ENCODE measurements around the gene YWHAG.
"Not testable (repeated sequence)": the region's sequence is repeated elsewhere in the genome, so short reads cannot be mapped to it uniquely, and the experiment has no call there.

Gene YWHAG

DNA sequence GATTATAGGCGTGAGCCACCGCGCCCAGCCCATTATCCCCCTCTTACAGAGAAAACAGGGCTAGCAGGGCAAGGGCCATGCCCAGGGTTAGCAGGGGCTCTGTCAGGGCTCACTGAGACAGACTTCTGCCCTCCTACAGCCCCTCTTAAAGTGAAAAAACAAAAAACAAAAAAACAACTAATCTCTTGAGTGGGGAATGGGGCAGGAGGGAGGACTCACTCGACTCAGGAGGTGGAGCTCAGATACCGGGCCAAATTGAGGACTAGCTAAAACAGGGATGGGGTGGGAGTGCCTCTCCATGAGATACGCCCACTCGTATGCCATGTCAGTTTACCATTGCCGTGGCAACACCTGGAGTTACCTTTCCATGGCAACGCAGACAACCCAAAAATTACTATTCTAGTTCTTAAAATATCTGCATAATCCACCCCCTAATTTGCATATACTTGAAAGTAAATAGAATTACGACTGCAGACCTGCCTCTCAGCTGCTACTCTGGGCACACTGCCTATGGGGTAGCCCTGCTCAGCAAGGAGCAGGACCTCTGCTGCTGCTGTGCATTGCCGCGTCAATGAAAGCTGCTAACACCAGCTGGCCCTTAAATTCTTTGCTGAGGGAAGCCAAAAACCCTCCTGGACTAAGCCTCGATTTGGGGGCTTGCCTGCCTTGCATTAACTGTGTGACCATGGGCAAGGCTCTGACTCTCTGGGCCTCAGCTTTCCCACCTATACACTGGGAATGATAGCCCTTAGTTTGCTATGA is 37.4 kb upstream of the YWHAG start:
- no peaks in the 10 kb centered on the region for H3K27me3 ChIP-seq (ENCODE audit: control insufficient read depth, insufficient read depth, low read length, poor library complexity, severe bottlenecking)
- WGBS, 2 experiments = 56 to 57% methylated on average over 13 of the region's 13 CpGs
- no peak overlapping the region for H3K27ac ChIP-seq (ENCODE audit: insufficient read depth, low read depth, low read length, poor library complexity, severe bottlenecking)
- H3K36me3 ChIP-seq (ENCODE audit: control insufficient read depth, insufficient read depth, low read length) = no peaks in the 10 kb centered on the region
- no peak overlapping the region for H3K4me3 ChIP-seq (ENCODE audit: insufficient read depth, low read depth, low read length)
- H3K4me1 ChIP-seq (ENCODE audit: control insufficient read depth, insufficient read depth, low read length) = peaks cover 12% of the 10 kb centered on the region
- H3K9me3 ChIP-seq (ENCODE audit: control insufficient read depth, low read length) = no peaks in the 10 kb centered on the region

DNA sequence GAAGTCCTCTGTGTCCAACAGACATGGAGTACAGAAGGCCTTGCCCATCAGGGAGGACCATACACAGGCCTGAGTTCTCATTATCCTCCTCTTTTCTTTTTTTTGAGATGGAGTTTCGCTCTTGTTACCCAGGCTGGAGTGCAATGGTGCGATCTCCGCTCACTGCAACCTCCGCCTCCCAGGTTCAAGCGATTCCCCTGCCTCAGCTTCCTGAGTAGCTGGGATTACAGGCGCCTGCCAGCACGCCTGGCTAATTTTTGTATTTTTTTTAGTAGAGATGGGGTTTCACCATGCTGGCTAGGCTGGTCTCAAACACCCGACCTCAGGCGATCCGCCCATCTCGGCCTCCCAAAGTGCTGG is 36.8 kb upstream of the YWHAG start:
- H3K4me3 ChIP-seq (ENCODE audit: insufficient read depth, low read depth, low read length); H3K36me3 ChIP-seq (ENCODE audit: control insufficient read depth, insufficient read depth, low read length); H3K9me3 ChIP-seq (ENCODE audit: control insufficient read depth, low read length); H3K27me3 ChIP-seq (ENCODE audit: control insufficient read depth, insufficient read depth, low read length, poor library complexity, severe bottlenecking); H3K27ac ChIP-seq (ENCODE audit: insufficient read depth, low read depth, low read length, poor library complexity, severe bottlenecking): not testable (repeated sequence)
- 87 to 92% methylated on average over 11 of the region's 11 CpGs for WGBS, 2 experiments
- peaks cover 12% of the 10 kb centered on the region for H3K4me1 ChIP-seq (ENCODE audit: control insufficient read depth, insufficient read depth, low read length)

DNA sequence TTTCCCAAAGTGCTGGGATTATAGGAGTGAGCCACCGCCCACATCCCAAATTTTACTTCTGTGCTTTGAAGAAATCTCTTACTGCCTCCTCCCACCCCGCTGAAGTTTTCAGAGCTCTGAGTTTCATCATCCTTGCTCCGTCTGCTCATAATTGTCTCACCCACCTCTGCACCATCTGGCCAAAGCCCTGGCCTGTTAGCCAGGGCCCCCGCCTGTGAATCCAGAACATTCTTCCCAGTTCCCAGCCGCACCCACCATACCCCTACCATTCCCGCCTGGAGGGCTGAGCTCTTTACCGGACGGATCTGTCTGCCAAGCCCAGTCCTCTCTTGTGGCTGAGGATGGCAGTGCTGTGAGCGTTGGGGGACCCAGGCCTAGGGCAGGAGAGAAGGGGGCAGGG is 36.2 kb upstream of the YWHAG start:
- no peaks in the 10 kb centered on the region for H3K27me3 ChIP-seq (ENCODE audit: control insufficient read depth, insufficient read depth, low read length, poor library complexity, severe bottlenecking)
- no peaks in the 10 kb centered on the region for H3K9me3 ChIP-seq (ENCODE audit: control insufficient read depth, low read length)
- no peak overlapping the region for H3K4me3 ChIP-seq (ENCODE audit: insufficient read depth, low read depth, low read length)
- H3K36me3 ChIP-seq (ENCODE audit: control insufficient read depth, insufficient read depth, low read length) = no peaks in the 10 kb centered on the region
- H3K4me1 ChIP-seq (ENCODE audit: control insufficient read depth, insufficient read depth, low read length) = peaks cover 12% of the 10 kb centered on the region
- WGBS, 2 experiments = 91 to 94% methylated on average over 9 of the region's 9 CpGs
- no peak overlapping the region for H3K27ac ChIP-seq (ENCODE audit: insufficient read depth, low read depth, low read length, poor library complexity, severe bottlenecking)

DNA sequence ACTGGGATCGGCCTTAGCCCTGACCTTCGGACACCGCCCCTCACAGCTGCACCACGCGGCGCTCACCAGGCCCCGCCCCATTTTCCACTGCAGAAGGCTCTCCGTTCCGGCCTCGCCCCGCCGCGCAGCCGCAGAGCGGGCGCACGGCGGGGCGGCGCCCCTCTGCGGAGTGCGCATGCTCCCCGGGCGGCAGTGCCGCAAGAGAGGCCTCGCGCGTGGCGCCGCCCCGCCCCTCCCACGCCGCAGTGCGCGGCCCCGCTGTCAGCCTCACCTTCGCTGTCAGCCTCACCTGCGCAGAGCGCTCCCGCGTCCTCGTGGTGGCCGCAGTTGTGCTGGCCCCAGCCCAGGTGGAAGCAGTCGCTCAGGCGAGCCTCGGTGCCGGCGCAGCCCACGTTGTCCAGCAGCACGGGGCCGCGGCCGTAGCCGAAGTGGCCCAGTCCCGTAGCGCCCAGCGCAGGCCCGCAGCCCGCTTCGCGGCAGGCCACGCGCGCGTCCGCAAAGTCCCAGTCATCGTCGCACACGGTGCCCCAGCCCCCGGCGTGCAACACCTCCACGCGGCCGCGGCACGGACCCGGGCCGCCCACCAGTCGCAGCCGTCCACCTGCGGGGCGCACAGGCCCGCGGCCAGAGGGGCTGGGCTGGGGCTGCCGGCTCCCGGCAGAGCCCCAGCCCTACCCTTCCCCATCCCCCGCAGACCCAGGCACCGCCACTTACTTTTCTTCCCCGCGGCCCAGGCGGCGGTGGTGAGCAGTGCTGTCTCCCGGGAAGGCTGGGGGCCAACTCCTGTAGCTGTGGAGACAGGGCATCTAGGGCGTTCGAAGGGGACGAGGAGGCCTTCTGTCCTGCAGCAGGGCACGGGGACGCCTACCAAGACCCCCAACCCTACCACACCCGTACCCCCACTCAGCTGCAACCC is 34.6 kb upstream of the YWHAG start:
- WGBS, 2 experiments = 4% methylated on average over 99 of the region's 99 CpGs
- Histone ChIP-seq H3K27me3 (ENCODE audit: control insufficient read depth, insufficient read depth, low read length, poor library complexity, severe bottlenecking) (no peaks in the 10 kb centered on the region), H3K36me3 (ENCODE audit: control insufficient read depth, insufficient read depth, low read length) (no peaks in the 10 kb centered on the region), H3K9me3 (ENCODE audit: control insufficient read depth, low read length) (no peaks in the 10 kb centered on the region), H3K27ac (ENCODE audit: insufficient read depth, low read depth, low read length, poor library complexity, severe bottlenecking) (no peak overlapping the region), H3K4me3 (ENCODE audit: insufficient read depth, low read depth, low read length) (peak overlapping the region; percentile 75), H3K4me1 (ENCODE audit: control insufficient read depth, insufficient read depth, low read length) (peaks cover 24% of the 10 kb centered on the region)

DNA sequence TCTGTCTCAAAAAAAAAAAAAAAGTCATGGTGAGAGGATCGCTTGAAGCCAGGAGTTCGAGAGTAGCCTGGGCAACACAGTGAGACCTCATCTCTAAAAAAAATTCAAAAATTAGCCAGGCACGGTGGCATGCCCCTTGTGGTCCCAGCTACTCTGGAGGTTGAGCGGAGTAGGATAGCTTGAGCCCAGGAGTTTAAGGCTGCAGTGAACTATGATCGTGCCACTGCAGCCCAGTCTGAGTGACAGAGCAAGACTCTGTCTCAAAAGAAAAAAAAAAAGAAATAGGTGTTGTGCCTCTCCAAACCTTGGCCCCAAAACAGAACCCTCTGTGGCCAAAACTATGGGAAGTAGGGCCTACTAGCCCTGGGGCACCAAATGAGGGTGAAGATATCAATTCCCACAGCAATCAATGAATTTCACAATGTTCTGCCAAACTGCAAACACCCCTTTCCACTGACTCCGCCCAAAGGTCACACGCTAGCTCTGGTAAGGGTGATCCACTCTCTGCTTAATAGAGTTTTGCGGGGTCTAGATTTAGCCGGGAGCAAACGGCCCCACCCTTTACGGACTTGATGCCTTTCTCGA is 33.8 kb upstream of the YWHAG start:
- Histone ChIP-seq H3K4me3 (ENCODE audit: insufficient read depth, low read depth, low read length) (peak overlapping the region; percentile 75), H3K36me3 (ENCODE audit: control insufficient read depth, insufficient read depth, low read length) (no peaks in the 10 kb centered on the region), H3K4me1 (ENCODE audit: control insufficient read depth, insufficient read depth, low read length) (peaks cover 24% of the 10 kb centered on the region), H3K9me3 (ENCODE audit: control insufficient read depth, low read length) (no peaks in the 10 kb centered on the region), H3K27me3 (ENCODE audit: control insufficient read depth, insufficient read depth, low read length, poor library complexity, severe bottlenecking) (no peaks in the 10 kb centered on the region), H3K27ac (ENCODE audit: insufficient read depth, low read depth, low read length, poor library complexity, severe bottlenecking) (no peak overlapping the region)
- 43% methylated on average over 12 of the region's 12 CpGs for WGBS, 2 experiments

DNA sequence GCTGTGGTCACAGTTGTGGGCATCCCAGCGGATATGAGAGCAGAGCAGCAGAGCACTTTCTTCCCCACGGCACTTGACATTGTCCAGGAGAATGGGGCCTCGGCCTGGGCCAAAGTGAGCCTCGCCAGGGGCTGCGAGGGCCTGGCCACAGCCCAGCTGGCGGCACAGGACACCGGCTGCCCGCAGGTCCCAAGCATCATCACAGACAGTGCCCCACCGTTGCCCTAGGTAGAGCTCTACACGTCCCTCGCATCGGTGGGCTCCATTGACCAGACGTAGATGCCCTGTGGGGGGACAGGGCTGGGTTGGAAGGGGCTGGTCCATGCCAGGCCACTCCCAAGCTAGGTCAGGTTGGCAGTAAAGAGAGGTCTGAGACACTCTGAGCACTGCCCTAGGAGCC is 31.3 kb upstream of the YWHAG start:
- Histone ChIP-seq H3K4me3 (ENCODE audit: insufficient read depth, low read depth, low read length) (no peak overlapping the region), H3K4me1 (ENCODE audit: control insufficient read depth, insufficient read depth, low read length) (peaks cover 18% of the 10 kb centered on the region), H3K9me3 (ENCODE audit: control insufficient read depth, low read length) (no peaks in the 10 kb centered on the region), H3K27ac (ENCODE audit: insufficient read depth, low read depth, low read length, poor library complexity, severe bottlenecking) (no peak overlapping the region), H3K27me3 (ENCODE audit: control insufficient read depth, insufficient read depth, low read length, poor library complexity, severe bottlenecking) (no peaks in the 10 kb centered on the region), H3K36me3 (ENCODE audit: control insufficient read depth, insufficient read depth, low read length) (no peaks in the 10 kb centered on the region)
- 96 to 97% methylated on average over 13 of the region's 13 CpGs for WGBS, 2 experiments

DNA sequence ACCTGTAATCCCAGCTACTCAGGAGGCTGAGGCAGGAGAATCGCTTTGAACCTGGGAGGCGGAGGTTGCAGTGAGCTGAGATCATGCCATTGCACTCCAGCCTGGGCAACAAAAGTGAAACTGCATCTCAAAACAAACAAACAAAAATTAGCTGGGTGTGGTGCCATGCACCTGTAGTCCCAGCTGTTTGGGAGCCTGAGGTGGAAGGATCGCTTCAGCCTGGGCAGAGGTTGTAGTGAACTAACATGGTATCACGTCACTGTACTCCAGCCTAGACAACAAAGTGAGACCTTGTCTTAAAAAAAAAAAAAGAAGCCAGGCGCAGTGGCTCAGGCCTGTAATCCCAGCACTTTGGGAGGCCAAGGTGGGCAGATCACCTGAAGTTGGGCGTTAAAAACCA is 29.0 kb upstream of the YWHAG start:
- not testable (repeated sequence) for H3K9me3 ChIP-seq (ENCODE audit: control insufficient read depth, low read length); H3K27me3 ChIP-seq (ENCODE audit: control insufficient read depth, insufficient read depth, low read length, poor library complexity, severe bottlenecking); H3K27ac ChIP-seq (ENCODE audit: insufficient read depth, low read depth, low read length, poor library complexity, severe bottlenecking); H3K36me3 ChIP-seq (ENCODE audit: control insufficient read depth, insufficient read depth, low read length); H3K4me3 ChIP-seq (ENCODE audit: insufficient read depth, low read depth, low read length)
- H3K4me1 ChIP-seq (ENCODE audit: control insufficient read depth, insufficient read depth, low read length) = peaks cover 16% of the 10 kb centered on the region
- 93 to 94% methylated on average over 6 of the region's 6 CpGs for WGBS, 2 experiments

DNA sequence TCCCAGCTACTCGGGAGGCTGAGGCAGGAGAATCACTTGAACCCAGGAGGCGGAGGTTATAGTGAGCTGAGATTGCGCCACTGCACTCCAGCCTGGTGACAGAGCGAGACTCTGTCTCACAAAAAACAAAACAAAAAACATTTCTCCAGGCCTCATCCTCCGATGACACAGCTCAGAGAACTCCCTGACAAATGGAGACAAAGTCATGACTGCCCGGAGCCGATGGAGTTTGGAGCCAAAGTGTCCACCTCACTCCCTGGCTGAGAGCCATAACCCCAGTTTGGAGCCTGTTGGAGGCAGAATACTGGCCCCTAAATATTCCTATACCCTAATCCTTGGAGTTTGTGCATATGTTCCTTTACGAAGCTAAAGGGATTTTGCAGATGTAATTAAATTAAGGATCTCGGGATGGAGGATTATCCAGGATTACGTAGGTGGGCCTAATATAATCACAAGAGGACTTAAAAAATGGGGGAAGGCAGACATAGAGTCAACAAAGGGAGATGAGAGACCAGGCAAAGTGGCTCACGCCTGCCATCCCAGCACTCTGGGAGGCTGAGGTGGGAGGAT is 28.0 kb upstream of the YWHAG start:
- no peaks in the 10 kb centered on the region for H3K36me3 ChIP-seq (ENCODE audit: control insufficient read depth, insufficient read depth, low read length)
- H3K4me3 ChIP-seq (ENCODE audit: insufficient read depth, low read depth, low read length) = no peak overlapping the region
- H3K4me1 ChIP-seq (ENCODE audit: control insufficient read depth, insufficient read depth, low read length) = peaks cover 12% of the 10 kb centered on the region
- H3K9me3 ChIP-seq (ENCODE audit: control insufficient read depth, low read length) = no peaks in the 10 kb centered on the region
- H3K27me3 ChIP-seq (ENCODE audit: control insufficient read depth, insufficient read depth, low read length, poor library complexity, severe bottlenecking) = no peaks in the 10 kb centered on the region
- no peak overlapping the region for H3K27ac ChIP-seq (ENCODE audit: insufficient read depth, low read depth, low read length, poor library complexity, severe bottlenecking)
- WGBS, 2 experiments = 91 to 94% methylated on average over 11 of the region's 11 CpGs

DNA sequence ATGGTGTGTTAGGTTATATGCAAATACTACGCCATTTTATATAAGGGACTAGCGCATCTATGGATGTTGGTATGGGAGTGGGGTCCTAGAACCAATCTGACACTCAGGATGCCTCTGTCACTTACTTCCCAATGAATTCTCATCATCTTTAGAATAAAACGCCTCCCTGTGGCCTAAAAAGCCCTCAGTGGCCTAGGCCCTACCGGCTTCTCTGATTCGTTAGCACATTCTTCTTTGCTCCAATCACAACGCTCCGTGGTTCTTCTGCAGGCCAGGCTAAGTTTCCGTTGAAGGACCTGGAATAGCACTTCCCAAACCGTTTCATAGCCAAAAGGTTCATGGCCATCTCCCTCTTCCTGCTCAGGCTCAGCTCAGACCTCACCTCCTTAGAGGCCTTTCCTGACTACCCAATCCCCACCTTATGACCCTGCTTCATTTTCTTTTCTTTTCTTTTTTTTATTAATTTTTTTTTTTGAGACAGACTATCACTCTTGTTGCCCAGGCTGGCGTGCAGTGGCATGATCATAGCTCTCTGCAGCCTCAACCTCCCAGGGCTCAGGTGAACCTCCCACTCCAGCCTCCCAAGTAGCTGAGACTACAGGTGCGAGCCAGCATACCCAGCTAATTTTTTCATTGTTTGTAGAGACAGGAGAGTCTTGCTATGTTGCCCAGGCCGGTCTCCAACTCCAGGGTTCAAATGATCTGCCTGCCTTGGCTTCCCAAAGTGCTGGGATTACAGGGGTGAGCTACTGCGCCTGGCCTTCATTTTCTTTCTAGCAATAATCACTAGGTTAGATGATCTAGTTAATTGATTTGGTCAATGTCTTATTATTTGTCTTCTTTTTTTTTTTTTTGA is 24.5 kb upstream of the YWHAG start:
- Histone ChIP-seq H3K9me3 (ENCODE audit: control insufficient read depth, low read length) (no peaks in the 10 kb centered on the region), H3K4me3 (ENCODE audit: insufficient read depth, low read depth, low read length) (no peak overlapping the region), H3K36me3 (ENCODE audit: control insufficient read depth, insufficient read depth, low read length) (no peaks in the 10 kb centered on the region), H3K27me3 (ENCODE audit: control insufficient read depth, insufficient read depth, low read length, poor library complexity, severe bottlenecking) (no peaks in the 10 kb centered on the region), H3K27ac (ENCODE audit: insufficient read depth, low read depth, low read length, poor library complexity, severe bottlenecking) (no peak overlapping the region), H3K4me1 (ENCODE audit: control insufficient read depth, insufficient read depth, low read length) (no peaks in the 10 kb centered on the region)
- 54 to 57% methylated on average over 12 to 13 of the region's 13 CpGs for WGBS, 2 experiments

Data from ectodermal cell (in vitro differentiated cells).